GM18526 (cell line): ENCODE measurements around the gene DLG1.

Experiments used
- POLR2A ChIP-seq: IDR thresholded peaks from 3 replicates; pipeline ENCODE4 v1.6.1; 2011; ENCODE audit not compliant: insufficient read length; ENCODE audit errors: extremely low read depth

Gene DLG1

GRCh38 chr3:197248341-197248740, 50.1 kb downstream of the DLG1 start:
- no peak for TF ChIP-seq POLR2A

- no peak for TF ChIP-seq POLR2A
These were observed 53.7 kb downstream of the DLG1 start for GRCh38 chr3:197244751-197245150.

- TF ChIP-seq POLR2A: no peak
These were observed 55.5 kb downstream of the DLG1 start for GRCh38 chr3:197242784-197243432.

- TF ChIP-seq POLR2A: no peak
These were observed 57.2 kb downstream of the DLG1 start for GRCh38 chr3:197241173-197241572.

GRCh38 chr3:197239857-197240256, 58.6 kb downstream of the DLG1 start:
- TF ChIP-seq POLR2A: no peak

- TF ChIP-seq POLR2A: no peak
These were observed 59.6 kb downstream of the DLG1 start for GRCh38 chr3:197238842-197239241.

- TF ChIP-seq POLR2A: no peak
These were observed 60.5 kb downstream of the DLG1 start for GRCh38 chr3:197237897-197238296.

- TF ChIP-seq POLR2A: no peak
These were observed 62.0 kb downstream of the DLG1 start for GRCh38 chr3:197236362-197236761.

GRCh38 chr3:197234947-197235914, 63.2 kb downstream of the DLG1 start:
- no peak for TF ChIP-seq POLR2A

GRCh38 chr3:197231321-197231720, 67.1 kb downstream of the DLG1 start:
- no peak for TF ChIP-seq POLR2A

GRCh38 chr3:197229836-197230235, 68.6 kb downstream of the DLG1 start:
- TF ChIP-seq POLR2A: no peak

- no peak for TF ChIP-seq POLR2A
These were observed 69.2 kb downstream of the DLG1 start for GRCh38 chr3:197229178-197229577.

- no peak for TF ChIP-seq POLR2A
These were observed 70.4 kb downstream of the DLG1 start for GRCh38 chr3:197227780-197228574.

GRCh38 chr3:197226179-197226578, 72.2 kb downstream of the DLG1 start:
- TF ChIP-seq POLR2A: no peak

GRCh38 chr3:197225579-197225978, 72.8 kb downstream of the DLG1 start:
- no peak for TF ChIP-seq POLR2A
